Testis (tissue), 3 donors: Measurements from ENCODE around the gene EIPR1. TPM values are rescaled to one million over a fixed set of nuclear protein-coding genes. Genes with fewer than 3 reads are reported as not detected.

Experiments used
- DNase-seq: peaks from one replicate; pipeline ENCODE4 v3.0.0-alpha.2; 2019
- H3K27ac ChIP-seq, 2 donors: fragments of 200-600 bp; sonication (generic); one replicate each; pipeline ENCODE4 v1.5.1; 2019
- H3K27me3 ChIP-seq: fragments of 200-600 bp; sonication (generic); one replicate; pipeline ENCODE4 v1.5.1; 2019
- H3K36me3 ChIP-seq: fragments of 200-600 bp; sonication (generic); one replicate; pipeline ENCODE4 v1.5.1; 2017; ENCODE audit warnings: low read depth; ENCODE audit errors: missing control alignments
- H3K4me1 ChIP-seq: fragments of 200-600 bp; sonication (generic); one replicate; pipeline ENCODE4 v1.5.1; 2019
- H3K4me3 ChIP-seq, 2 donors: fragments of 200-600 bp; sonication (generic); one replicate each; pipeline ENCODE4 v1.5.1; 2017 to 2019
- H3K9me3 ChIP-seq: fragments of 200-600 bp; sonication (generic); one replicate; pipeline ENCODE4 v1.5.1; 2017
- CTCF ChIP-seq, 3 experiments: fragments of 450-650 bp in 2 of 3; fragments of 200-600 bp in 1 of 3; sonication (generic) in 1 of 3; IDR thresholded peaks; one replicate each; pipeline ENCODE4 v1.5.1; 2016 to 2019; ENCODE audit warnings: antibody characterized with exemption in 3 of 3, mild to moderate bottlenecking in 2 of 3, moderate library complexity in 1 of 3
- POLR2A ChIP-seq: fragments of 450-650 bp; IDR thresholded peaks from one replicate; pipeline ENCODE4 v1.6.1; 2017; ENCODE audit warnings: antibody characterized with exemption, mild to moderate bottlenecking, moderate library complexity
- whole genome bisulfite sequencing, 2 donors: methylation state at CpG; one replicate each; pipeline ENCODE4 v1.1.5; 2018; 5-methylcytosine and 5-hydroxymethylcytosine counted together
- intact Hi-C: fragments of 100-400 bp; cut with DNase I; formaldehyde crosslinking; loops from one replicate; pipeline ENCODE4 v1.15.1; 2023; ENCODE audit warnings: low total_unique reads
- polyA plus RNA-seq: library from polyadenylated mRNA; stranded (reverse); fragments of 350-450 nt; fragmentation: Illumina TruSeq; extraction: RNeasy Lipid Tissue Mini Kit (QIAGEN cat#74804); gene quantifications from one replicate; pipeline ENCODE4 v1.2.3, GENCODE V29; 2014; ENCODE audit warnings: low read depth, low replicate concordance; ENCODE audit not compliant: insufficient read depth
- total RNA-seq, 2 donors: library from RNA; depleted of rRNA; stranded (reverse); fragments of >200 nt; gene quantifications; one replicate each; pipeline ENCODE4 v1.2.3, GENCODE V29; 2016

The EIPR1 gene
- total and polyA plus RNA-seq, 3 donors from 2014 or later, result 31.5 to 40.2 (median 32.1) TPM

DNA sequence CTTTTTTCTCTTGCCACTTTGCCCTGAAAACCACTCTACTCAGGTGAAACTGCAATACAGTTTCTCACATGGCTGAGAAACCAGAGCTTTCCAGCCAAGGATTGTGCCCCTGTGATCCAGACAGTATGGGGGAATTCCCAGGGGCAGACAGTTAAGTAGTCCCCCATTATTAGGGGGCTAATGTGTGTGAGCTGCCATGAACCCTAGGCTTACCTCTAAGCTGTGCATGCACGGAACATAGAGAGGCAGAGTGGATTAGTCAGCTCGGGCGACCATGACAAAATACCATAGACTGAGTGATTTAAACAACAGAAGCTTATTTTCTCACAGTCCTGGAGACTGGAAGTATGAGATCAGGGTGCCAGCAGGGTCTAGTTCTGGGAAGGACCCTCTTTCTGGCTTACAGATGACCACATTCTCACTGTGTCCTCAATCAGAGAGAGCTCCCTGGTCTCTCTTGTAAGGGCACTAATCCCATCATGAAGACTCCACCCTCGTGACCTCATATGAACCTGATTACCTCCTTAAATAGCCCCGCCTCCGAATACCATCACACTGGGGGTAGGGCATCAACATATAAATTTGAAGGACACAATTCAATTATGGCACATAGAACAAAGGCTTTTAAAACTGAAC is 215.1 kb downstream of the EIPR1 start:
- intact Hi-C loops, result no loop called here
- no peaks in the 10 kb centered on the region for H3K27me3 ChIP-seq
- no peaks in the 10 kb centered on the region for H3K36me3 ChIP-seq
- H3K4me3 ChIP-seq, result no peak overlapping the region
- WGBS, 2 donors, result 88 to 97% methylated on average over 6 of the region's 6 CpGs
- H3K9me3 ChIP-seq, result no peaks in the 10 kb centered on the region
- DNase-seq, result no peak
- H3K4me1 ChIP-seq, result no peaks in the 10 kb centered on the region
- TF ChIP-seq CTCF (IDR thresholded peaks at IDR 0.05), result no peak
- TF ChIP-seq POLR2A, result no peak
- no peak overlapping the region for H3K27ac ChIP-seq

DNA sequence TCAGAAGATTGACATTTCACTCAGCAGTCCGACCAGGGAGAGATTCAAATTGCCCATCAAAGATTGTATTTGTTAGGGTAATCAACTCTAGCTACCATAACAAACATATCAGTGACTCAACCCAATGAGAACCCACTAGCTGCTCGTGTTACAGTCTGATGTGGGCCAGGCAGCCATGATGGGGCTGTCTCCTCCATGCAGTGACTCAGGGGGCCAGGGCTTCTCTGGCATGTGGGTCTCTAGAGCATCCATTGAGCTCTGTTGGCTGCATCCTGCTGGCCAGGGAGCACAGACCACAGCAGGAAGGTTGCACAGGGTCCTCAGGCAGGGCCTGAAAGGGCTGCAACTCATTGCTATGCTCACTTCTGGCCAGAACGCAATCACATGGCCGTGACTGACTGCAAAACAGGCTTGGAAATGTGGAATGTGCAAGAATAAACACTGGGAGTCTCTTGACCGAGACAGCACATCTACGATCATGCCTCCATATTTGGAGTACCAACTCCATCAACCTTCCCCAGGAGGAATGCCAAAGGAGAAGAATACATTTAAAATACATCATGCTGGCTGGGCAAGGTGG is 216.8 kb downstream of the EIPR1 start:
- H3K9me3 ChIP-seq, result no peaks in the 10 kb centered on the region
- H3K4me1 ChIP-seq, result no peaks in the 10 kb centered on the region
- intact Hi-C loops, result no loop called here
- H3K4me3 ChIP-seq, result no peak overlapping the region
- no peaks in the 10 kb centered on the region for H3K36me3 ChIP-seq
- no peak overlapping the region for H3K27ac ChIP-seq
- no peaks in the 10 kb centered on the region for H3K27me3 ChIP-seq
- DNase-seq, result no peak
- WGBS, 2 donors, result 88 to 92% methylated on average over 6 of the region's 6 CpGs
- TF ChIP-seq POLR2A, result no peak
- no peak for TF ChIP-seq CTCF (IDR thresholded peaks at IDR 0.05)

DNA sequence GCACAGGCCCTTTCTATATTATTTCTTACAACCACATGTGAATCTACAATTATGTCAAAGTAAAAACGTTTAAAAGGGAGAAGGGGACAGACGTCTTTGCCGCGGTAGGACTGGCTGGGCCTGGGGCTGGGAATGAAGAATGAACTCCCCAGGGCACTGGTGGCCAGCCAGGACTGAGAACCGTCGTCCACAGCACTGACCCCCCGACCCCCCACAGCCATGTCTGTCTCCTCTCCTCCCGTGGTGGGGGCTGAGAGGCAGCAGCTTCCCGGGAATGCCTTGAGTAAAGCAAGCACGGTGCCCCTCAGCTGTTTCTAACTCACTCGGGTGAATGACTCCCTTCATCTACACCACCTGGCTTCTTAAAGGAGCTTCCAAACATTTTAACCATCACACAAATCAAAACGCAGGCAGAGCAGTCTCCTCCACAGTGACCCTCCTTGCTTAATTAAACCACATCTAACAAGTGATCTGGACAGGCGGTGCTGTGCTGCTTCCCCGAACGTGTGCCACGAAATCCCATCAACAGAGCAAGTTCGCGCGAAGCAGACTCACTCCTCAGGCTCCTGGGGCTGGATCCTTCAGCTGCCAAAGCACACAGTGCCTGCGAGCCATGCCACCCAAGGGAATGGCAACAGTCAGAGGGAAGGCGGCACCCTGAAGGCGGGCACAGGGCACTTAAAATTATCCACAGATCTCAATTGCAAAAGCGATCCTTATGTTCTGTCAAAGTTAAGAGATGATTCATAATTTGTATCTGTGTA is 217.7 kb downstream of the EIPR1 start:
- Histone ChIP-seq H3K4me1 (no peaks in the 10 kb centered on the region), H3K4me3 (no peak overlapping the region), H3K27me3 (no peaks in the 10 kb centered on the region), H3K27ac (no peak overlapping the region), H3K9me3 (no peaks in the 10 kb centered on the region), H3K36me3 (no peaks in the 10 kb centered on the region)
- WGBS, 2 donors, result 74 to 77% methylated on average over 20 to 23 of the region's 23 CpGs
- intact Hi-C loops, result no loop called here
- TF ChIP-seq CTCF (IDR thresholded peaks at IDR 0.05) (no peak), POLR2A (no peak)
- DNase-seq, result no peak

DNA sequence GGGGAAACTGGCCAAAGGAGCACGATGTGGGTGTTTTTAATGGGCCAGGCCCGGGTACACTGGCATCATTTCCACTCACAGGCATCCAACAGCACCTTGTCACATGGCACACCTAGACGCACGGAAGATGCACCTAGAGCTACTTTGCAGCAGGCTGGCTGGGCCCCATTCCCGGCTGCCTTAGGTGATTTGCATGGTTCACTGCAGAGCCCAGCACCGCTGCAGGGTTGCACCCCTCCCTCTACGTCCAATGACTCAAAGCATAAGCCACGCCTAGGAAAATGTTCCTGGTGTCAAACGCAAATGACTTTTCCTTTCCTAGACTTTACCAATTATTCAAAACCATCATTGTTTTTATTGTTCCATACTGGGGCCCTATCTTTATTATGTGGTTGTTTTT is 222.9 kb downstream of the EIPR1 start:
- Histone ChIP-seq H3K4me1 (no peaks in the 10 kb centered on the region), H3K27me3 (no peaks in the 10 kb centered on the region), H3K9me3 (no peaks in the 10 kb centered on the region), H3K36me3 (no peaks in the 10 kb centered on the region), H3K4me3 (no peak overlapping the region), H3K27ac (no peak overlapping the region)
- no peak for TF ChIP-seq POLR2A
- TF ChIP-seq CTCF (IDR thresholded peaks at IDR 0.05), result no peak
- intact Hi-C loops, result no loop called here
- 91 to 93% methylated on average over 6 to 9 of the region's 9 CpGs for WGBS, 2 donors
- DNase-seq, result no peak
